GM10248 (cell line): Measurements from ENCODE around the gene SLC12A9.

Experiments
- CTCF ChIA-PET: fragments of 300-600 bp; sonication (Branson Sonifier 250); formaldehyde crosslinking; extraction: SDS; loops from one replicate; lab custom pipeline; 2021; ENCODE audit warnings: antibody characterized with exemption; lab: Yijun Ruan, JAX
- POLR2A ChIA-PET: fragments of 350-650 bp; sonication (Branson Sonifier 250); formaldehyde crosslinking; extraction: SDS; loops from one replicate; lab custom pipeline; 2020; ENCODE audit warnings: antibody characterized with exemption; lab: Yijun Ruan, JAX
- DNase-seq: peaks from one replicate; pipeline ENCODE4 v3.0.0; 2012; ENCODE audit errors: extremely low spot score
- CTCF ChIP-seq: IDR thresholded peaks from 2 replicates; pipeline ENCODE4 v1.5.1; 2012; ENCODE audit warnings: mild to moderate bottlenecking, low read depth; ENCODE audit errors: extremely low read depth, missing control alignments, control extremely low read depth

SLC12A9 gene

GRCh38 chr7:100819586-100819985 lies 32.9 kb upstream of the SLC12A9 start:
- no peak for DNase-seq
- ChIA-PET CTCF (interaction anchor here (1.3 kb wide), 1 partner anchor 18 kb away, joined by 3 read pairs; no protein-coding TSS in a partner anchor), POLR2A (no interaction called here)
- no peak for TF ChIP-seq CTCF

- TF ChIP-seq CTCF, result no peak
- ChIA-PET POLR2A (no interaction called here), CTCF (interaction anchor here (1.0 to 1.7 kb wide), 2 partner anchors 14 to 18 kb away, joined by 3 read pairs; no protein-coding TSS in a partner anchor)
- DNase-seq, result no peak
Measured at GRCh38 chr7:100822236-100823139, 30.0 kb upstream of the SLC12A9 start.

- POLR2A ChIA-PET, result no interaction called here
- CTCF ChIA-PET, result interaction anchor here (1.7 kb wide), 1 partner anchor 13 kb away, joined by 3 read pairs; no protein-coding TSS in a partner anchor
- no peak for DNase-seq
- no peak for TF ChIP-seq CTCF
Measured at GRCh38 chr7:100823140-100823525, 29.4 kb upstream of the SLC12A9 start.

GRCh38 chr7:100823534-100823933 lies 29.0 kb upstream of the SLC12A9 start:
- TF ChIP-seq CTCF, result no peak
- CTCF ChIA-PET, result no interaction called here

GRCh38 chr7:100824499-100825214 lies 27.9 kb upstream of the SLC12A9 start:
- CTCF ChIA-PET, result interaction anchor here (1.4 kb wide), 2 partner anchors 17 to 25 kb away, joined by 3 read pairs; no protein-coding TSS in a partner anchor
- no peak for TF ChIP-seq CTCF
- POLR2A ChIA-PET, result no interaction called here
- DNase-seq, result no peak

More at GRCh38 chr7:100823534-100823933, 29.0 kb upstream of the SLC12A9 start:
- DNase-seq, result no peak
- POLR2A ChIA-PET, result no interaction called here

- POLR2A ChIA-PET, result no interaction called here
- DNase-seq, result no peak
- CTCF ChIA-PET, result interaction anchor here (1.4 kb wide), 2 partner anchors 18 to 26 kb away, joined by 3 read pairs; no protein-coding TSS in a partner anchor
- TF ChIP-seq CTCF, result no peak
Measured at GRCh38 chr7:100825215-100825671, 27.3 kb upstream of the SLC12A9 start.
